NCI-H345 treated with DMSO at 0.1 percent for 48 hours (cell line): ENCODE data around the gene IFNE.
"Not testable (repeated sequence)": the region's sequence is repeated elsewhere in the genome, so short reads cannot be mapped to it uniquely, and the experiment has no call there.

ENCODE experiments used
- DNase-seq: peaks from one replicate; lab custom pipeline; 2025; ENCODE audit not compliant: unreplicated experiment; lab: John Stamatoyannopoulos, UW

IFNE gene

DNA sequence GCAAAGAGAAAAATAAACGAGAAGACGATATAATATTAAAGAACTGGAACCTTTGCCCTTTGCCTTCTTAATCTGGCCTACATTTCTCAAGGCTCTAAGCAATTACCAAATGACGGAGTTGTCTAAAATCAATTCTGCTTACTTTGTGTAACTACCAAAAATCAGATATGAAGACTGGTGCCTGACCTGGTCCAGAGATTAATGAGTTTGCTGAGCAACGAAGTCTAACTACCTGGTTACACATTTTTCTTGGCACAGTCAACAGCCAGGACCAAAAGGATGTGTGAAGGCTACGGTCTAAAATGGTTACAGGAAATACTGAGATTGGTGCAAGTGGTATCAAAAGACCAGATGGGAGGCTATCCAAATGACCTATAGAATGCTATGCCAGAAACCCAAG lies 17.8 kb upstream of the IFNE start:
- DNase-seq = no peak

DNA sequence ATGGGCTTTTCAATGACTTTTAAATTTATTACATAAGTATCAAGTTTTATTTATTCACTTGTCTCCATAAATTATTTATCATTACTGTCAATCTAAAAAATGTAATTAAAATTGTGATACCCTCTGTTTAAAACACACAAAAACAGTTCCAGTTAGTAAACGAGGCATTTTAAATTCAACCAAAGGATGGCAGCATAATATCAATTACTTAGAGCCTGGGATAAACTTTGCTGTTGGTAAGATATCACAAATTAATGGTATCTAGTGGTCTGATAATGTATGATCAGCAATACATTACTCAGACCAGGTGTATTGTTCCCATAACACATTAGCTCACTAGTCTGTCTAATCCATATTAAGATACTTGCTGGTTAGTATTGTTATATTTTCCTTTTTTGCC lies 9.6 kb upstream of the IFNE start:
- no peak for DNase-seq

DNA sequence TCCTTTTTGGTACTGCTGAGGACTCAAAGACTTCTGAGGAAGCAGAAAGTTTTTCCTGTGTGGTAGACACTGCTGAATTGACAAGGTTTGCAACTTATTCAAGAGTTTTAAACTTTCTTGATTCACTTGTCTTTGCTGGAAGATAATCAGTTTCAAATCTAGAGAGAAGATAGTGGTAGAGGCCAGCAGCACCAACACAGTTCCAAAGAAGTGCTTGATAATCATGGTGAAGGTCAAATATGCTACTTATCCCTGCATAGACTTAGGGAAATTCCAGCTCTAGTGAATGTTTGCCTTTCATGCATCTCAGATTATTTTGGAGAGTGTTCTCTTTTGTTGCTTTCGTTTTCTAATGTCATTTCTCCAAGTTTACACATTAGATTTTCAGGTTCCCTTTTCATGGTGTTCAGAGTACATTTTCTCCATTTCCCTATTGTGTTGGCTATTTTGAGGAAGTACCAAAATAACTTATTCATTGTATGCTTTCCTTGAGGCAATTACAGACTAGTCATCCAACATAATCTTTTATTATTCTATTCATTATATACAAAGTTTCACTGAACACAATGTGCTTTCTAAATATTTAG lies 550 bp downstream of the IFNE start:
- no peak for DNase-seq

DNA sequence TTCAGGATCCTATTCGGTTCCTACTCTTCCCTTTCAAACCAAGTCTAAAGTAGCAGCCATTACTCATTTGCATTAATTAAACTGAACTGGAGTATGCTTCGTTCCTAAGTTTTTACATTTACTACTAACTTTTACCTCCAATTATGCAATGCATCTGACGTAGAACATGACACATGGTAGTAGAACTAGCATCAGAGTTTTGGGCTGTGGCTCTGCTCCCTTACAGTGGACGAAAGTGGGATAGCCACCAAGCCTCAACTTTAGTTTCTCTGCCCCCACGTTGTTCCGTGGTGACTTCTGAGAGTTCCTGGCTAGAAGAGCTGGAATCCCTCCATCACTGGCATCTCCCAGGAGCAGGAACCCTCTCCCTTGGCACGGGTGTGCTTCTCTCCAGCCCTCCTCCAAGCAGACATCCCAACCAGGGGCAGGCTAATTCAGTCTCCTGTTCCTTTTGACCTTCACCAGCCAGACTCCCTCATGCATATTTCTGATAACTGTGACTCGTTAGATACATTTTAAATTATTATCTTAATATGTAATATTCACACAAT lies 2.9 kb downstream of the IFNE start:
- no peak for DNase-seq

DNA sequence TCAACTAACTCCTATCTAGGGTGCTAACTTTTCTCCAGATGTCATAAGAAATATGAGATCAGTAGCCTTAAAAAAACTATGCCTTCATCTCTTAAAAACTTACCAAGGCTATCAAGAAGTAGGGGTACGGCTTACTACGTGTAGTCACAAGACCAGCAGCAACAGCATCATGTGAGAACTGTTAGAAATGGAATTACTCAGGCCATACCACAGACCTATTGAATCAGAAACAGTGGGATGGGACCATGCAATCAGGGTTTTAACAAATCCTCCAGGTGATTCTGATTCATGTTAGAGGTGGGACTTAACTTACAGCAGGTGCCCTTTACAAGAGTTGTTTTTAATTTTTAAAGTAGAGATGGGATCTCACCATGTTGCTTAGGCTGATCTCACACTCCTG lies 4.6 kb downstream of the IFNE start:
- DNase-seq = no peak

DNA sequence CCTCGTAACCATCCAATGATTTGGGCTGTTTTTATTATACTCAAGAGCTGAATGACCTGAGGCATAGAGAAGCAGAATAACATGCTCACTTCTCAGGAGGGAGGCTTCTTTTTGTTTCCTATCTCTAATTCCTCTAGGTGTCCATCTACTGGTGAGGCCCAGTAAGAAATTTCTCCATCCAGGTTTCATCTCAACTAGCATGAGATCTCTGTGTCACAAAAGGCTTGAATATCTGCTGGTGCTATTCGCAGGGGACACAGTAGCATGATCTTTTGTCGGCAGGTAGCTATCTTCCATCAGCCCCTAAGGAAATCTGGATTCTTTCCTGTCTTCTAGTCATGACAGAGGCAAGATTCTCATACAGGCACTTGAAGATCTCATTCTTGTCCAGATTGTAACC lies 8.9 kb downstream of the IFNE start:
- DNase-seq = no peak

DNA sequence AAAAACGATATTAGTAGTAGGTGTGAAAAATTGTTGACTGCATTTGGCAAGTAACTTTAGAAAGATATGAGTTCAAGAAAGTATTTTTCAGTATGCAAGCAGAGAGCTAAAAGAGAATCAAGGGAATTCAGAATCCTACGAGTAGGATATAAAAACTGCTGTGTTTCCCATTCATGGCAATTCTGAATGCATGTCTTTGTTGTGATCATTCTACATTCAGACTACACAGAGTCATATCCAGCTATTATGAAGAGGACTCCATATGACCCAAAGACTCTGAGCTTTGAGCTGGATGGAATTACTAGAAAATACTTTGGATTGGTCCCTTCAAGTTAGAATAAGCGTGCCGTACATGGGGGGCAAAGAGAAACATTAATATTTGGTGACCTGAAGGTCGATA lies 12.0 kb downstream of the IFNE start:
- no peak for DNase-seq

DNA sequence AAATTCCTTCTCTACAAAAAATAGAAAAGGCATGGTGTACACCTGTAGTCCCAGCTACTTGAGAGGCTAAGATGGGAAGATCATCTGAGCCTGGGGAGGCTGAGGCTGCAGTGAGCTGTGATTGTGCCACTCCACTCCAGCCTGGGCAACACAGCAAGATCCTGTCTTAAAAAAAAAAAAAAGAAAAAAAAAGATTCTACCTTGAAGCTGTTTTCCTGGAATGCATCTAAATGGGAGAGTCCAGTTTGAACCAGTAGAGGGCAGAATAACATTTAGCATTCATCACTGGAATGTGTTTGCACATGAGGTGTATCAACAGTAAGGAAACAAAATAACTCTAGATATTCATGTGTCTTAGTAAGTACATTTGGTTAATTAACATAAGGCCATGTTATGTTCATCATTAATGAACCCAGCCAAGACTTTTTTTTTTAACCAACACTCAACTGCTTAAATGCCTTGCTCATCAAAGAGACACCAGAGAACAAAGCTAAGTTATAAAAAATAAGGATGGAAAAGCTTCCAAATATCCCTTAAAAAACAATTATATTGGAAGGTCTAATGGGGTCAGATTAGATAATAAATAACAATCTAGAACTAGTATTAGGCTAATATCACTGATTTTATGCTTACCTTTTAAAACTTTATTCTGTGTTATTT lies 16.1 kb downstream of the IFNE start:
- DNase-seq = no peak

DNA sequence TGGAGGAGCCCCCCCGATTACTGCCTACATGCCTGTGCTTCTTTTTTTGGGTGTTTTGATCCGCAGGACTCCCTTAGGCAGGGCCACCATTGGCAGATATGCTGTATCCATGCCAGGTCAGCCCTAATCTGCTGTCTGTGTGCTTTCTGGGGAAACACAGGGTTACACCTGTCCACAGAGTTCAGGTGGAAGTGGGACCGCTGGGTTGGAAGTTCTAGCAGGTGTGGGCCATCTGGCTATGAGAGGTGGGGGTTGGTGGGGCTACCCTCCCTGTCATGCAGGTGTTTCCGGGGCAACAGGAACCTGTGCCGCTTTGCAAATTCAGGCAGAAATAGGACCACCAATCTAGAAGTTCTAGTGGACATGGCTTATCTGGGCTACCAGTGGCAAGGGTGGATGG lies 17.0 kb downstream of the IFNE start:
- DNase-seq = no peak

DNA sequence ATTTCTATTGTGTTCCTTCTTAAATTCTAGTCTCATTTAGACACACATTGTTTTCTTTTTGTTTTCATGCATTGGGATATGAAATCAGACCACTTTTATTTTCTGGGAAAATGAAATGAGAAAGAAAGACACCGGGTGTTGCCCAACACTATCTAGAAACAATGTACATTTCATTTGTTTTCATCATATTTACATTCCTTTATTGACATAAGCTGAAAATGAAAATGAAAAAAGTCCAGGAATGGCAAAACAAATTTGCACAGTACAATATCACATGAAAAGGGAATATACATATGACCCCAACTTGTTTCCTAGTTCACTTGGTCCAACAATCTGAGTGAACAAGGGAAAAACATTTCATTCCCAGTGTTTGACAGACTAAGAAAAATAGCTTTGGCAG lies 20.7 kb downstream of the IFNE start:
- DNase-seq = no peak

DNA sequence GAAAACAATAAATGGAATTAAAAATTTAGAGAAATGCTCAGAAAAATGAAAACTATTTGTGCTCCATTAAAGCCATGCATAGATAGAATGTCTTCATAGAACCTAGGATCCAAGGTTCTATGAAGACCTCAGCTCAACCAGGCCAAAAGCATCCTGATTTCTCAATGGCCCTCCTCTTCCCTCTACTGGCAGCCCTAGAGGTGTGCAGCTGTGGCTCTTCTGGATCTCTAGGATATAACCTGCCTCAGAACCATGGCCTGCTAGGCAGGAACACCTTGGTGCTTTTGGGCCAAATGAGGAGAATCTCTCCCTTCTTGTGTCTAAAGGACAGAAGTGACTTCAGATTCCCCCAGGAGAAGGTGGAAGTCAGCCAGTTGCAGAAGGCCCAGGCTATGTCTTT lies 26.8 kb downstream of the IFNE start:
- no peak for DNase-seq

DNA sequence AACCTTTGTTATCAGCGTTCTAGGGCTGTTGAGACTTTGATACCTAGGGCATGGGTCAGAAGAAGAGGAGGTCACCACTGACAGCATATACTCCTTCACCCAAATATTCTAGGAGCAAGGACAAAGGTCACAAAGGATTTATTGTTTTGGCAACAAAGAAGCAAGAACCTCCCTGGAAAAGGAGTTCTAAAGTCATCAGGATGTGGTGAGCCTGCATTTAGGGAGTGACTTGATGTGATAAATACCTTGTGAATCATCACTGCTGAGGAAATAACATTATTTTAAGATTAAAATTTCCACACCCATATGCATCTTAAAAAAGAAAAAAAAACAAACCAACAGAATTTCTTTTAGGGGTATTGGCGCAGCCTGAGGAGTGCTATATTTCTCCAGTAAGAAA lies 28.0 kb downstream of the IFNE start:
- DNase-seq = no peak

DNA sequence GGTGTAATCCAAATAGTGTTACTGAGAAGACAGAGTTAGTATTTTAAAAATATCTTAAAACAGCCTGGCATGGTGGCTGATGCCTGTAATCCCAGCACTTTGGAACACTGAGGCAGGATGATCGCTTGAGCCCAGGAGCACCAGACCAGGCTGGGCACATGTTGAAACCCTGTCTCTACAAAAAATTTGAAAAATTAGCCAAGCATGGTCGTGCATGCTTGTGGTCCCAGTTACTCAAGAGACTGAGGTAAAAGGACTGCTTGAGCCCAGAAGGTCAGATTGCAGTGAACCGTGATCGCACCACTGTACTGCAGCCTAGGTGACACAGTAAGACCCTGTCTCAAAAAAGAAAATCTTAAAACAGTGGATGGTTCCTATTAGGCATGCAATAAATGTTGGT lies 29.4 kb downstream of the IFNE start:
- DNase-seq = no peak

DNA sequence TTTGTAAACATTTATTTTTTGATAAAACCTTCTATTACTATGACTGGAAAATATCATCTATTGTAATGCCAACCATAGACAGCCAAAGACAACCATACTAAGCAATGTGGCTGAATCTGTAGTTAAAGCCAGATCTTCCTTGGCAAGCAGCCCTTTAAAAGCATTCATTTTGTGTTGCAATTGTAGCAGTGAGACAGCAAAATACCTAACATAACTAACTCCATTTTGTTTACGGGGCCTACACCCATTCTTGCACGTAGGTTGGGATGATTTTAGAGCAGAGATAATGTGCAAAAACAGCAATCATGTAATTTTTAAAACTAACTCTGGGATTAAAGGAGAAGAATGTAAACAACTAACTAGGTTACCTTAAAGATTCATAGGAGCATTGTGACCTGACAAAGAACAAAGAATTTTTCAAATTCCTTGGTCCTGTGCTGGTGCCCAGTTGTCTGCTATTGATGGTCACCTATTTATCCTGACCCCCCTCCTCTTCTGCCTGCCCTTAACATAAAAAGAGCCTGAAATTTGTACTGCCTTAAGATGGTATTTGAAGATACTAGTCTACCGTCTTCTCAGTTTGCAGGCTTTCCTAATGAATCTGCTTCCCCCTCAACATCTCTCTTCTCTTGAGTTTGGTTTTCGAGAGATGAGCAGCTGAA lies 31.2 kb downstream of the IFNE start:
- DNase-seq = no peak

DNA sequence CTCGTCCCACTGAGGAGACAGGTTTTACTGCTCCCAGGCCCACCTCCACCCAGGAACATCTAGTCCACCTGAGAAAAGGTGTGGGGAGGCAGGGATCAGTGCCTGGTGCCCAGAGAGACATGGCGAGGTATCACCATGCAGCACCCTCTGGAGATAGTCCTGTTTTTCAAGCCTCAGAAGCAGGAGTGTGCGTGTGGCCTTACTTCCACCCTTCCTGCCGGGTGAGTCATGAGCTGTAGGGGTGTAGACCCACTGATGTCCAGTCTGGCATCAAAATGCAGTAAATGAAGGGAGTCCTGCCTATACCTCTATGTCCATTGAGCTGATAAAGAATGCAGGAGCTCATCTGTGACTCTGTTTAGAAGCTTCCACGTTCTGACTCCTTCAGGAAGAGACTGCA lies 32.8 kb downstream of the IFNE start:
- DNase-seq = not testable (repeated sequence)

DNA sequence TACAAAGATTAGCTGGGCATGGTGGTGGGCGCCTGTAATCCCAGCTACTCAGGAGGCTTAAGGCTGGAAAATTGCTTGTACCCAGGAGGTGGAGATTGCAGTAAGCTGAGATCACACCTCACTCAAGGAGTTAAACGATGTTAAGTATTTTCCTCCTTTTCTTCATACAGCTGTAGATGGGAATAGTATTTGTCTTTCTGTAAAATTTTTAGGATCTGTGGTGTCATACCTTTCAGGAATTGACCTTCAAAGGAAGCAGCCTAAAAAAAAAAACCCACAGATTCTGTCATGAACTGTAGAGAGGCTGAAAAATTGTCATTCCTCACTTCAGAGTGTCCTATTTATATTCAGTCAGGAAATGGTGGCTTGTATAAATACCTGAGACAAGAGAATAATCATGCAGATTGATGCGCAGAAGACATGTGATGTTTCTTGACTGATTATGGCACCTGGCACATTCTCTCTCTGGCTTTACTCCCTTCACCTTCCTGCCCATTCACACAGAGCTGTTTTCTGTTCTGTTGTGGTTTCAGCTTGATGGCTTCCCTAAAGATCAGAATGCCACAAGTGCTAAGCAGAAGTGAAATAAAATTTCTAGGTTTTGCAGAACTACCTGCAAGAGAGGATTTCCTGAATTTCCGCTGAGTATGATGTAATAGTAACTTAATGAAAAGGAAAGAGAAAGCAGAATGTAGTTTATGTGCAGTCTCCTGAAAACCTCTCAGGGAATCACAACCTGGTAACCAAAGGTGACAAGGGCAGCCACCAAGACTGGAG lies 38.1 kb downstream of the IFNE start:
- DNase-seq = no peak

DNA sequence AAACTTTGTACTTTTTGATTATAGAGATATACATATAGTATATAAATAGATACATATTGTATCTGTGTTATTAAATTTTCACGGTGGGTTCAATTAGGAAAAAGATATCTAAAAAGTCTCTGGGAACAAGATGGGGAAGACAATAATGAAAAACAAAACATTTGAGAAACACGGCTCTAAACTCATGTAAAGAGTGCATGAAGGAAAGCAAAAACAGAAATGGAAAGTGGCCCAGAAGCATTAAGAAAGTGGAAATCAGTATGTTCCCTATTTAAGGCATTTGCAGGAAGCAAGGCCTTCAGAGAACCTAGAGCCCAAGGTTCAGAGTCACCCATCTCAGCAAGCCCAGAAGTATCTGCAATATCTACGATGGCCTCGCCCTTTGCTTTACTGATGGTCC lies 42.0 kb downstream of the IFNE start, which contains the start of gene IFNA1:
Gene IFNA1, plus strand, starts transcription at position 301 of the 400 bp plus-strand sequence. Its CDS starts 69 bp downstream, at position 370.
- DNase-seq = no peak

DNA sequence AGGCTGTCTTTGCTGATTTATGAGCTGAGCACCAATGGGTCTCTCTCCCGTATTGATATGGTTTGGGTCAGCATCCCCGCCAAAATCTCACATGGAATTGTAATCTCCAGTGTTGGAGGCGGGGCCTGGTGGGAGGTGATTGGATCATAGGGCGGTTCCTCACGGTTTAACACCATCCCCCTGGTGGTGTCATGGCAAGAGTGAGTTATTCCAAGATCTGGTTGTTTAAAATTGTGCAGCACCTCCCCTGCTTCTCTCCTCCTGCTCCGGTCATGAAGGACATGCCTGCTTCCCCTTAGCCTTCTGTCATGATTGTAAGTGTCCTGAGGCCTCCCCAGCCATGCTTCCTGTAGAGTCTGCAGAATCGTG lies 47.1 kb downstream of the IFNE start:
- not testable (repeated sequence) for DNase-seq

DNA sequence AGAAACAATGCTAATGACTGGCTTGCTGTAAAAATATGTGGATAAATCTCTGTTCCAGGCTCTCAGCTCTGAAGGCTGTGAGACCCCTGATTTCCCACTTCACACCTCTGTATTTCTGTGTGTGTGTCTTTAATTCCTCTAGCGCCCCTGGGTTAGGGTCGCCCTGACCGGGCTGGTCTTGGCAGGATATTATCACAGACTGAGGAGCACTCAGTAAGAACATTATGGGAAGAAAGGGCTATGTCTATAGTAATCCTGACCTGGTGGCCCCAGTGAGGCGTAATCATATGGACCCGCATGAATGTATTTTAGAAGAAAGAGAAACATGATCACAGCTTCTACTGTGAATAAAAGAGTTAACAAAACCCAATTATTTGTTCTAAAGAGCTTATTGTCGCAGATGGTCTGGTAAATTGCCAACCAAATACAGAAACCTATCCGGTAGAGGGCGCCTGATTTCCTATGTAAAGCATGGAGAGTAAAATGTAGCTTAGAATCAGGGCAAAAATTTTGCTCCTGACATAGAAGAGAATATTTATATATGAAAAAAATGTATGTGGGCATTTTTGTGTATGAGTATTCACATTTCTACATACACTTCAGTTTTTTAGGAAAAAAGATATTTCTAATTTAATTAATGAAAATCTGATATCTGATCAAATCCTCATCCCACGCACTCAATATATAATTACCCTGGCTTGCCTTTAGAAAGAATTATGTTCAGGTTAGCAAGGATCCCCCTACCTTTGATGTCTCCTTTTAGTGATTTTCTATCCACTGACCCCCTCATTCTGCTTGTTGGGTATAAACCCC lies 47.7 kb downstream of the IFNE start:
- no peak for DNase-seq

DNA sequence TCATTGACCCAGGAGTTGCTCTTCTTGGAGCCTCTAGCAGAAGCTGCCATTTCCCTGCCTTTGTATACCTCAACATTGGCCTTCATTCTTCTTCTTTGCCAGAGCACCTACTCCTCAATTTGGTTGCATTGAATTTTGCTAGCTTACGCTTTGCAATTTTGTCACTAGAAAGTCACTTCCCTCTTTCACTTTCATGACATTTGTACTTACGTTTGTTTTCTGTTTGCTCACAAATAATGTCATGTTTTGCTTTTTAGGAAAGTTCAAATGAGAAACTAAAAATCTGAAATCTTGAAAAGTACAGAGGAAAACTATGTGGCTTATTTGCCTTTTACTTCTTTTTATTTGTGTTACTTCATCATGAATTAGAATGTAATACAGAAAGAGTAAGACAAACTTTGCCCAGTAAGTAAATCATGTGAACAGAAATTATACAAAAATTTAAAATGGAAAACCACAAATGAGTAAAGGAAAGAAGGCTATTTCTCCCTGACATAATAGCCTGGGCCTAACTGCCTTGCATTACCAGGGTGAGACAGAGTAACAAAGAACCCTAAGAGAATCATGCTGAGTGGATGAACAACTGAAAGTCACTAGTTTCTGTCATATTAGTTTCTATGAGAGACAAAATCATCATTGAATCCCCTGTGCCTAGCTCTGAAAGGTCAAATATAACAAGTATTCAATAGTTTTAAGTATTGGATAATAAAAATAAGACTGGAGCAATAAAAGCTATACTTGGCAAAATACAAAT lies 49.3 kb downstream of the IFNE start:
- DNase-seq = no peak
